Immature natural killer cell (primary cell): ENCODE measurements around the gene CALCOCO2. TPM values are rescaled to one million over a fixed set of nuclear protein-coding genes. Genes with fewer than 3 reads are reported as not detected.

ENCODE experiments used
- DNase-seq, 3 donors: peaks; one replicate each; pipeline ENCODE4 v3.0.0; 2022; ENCODE audit warnings: mixed read lengths in 1 of 3
- H3K27ac Mint-ChIP-seq, 6 donors: one replicate each; pipeline ENCODE4 v1.8.0; 2020; ENCODE audit warnings: mixed read lengths in 6 of 6, mild to moderate bottlenecking in 5 of 6, inconsistent platforms in 4 of 6, moderate library complexity in 3 of 6
- H3K27me3 Mint-ChIP-seq, 3 donors: one replicate each; pipeline ENCODE4 v1.8.0; 2020 to 2021; ENCODE audit warnings: low read depth in 3 of 3, mild to moderate bottlenecking in 3 of 3, mixed read lengths in 3 of 3, moderate library complexity in 3 of 3, inconsistent platforms in 1 of 3
- H3K36me3 Mint-ChIP-seq, 3 donors: one replicate each; pipeline ENCODE4 v1.8.0; 2020; ENCODE audit warnings: mixed read lengths in 3 of 3, inconsistent platforms in 2 of 3, mild to moderate bottlenecking in 2 of 3
- H3K4me1 Mint-ChIP-seq, 2 donors: one replicate each; pipeline ENCODE4 v1.8.0; 2020; ENCODE audit warnings: inconsistent platforms in 2 of 2, mild to moderate bottlenecking in 2 of 2, mixed read lengths in 2 of 2, moderate library complexity in 1 of 2
- H3K4me3 Mint-ChIP-seq, 5 donors: one replicate each; pipeline ENCODE4 v1.8.0; 2020; ENCODE audit warnings: mild to moderate bottlenecking in 5 of 5, mixed read lengths in 5 of 5, inconsistent platforms in 3 of 5, moderate library complexity in 3 of 5
- H3K9me3 Mint-ChIP-seq, 6 donors: one replicate each; pipeline ENCODE4 v1.8.0; 2020; ENCODE audit warnings: mild to moderate bottlenecking in 6 of 6, mixed read lengths in 6 of 6, inconsistent platforms in 4 of 6, moderate library complexity in 3 of 6
- polyA plus RNA-seq, 3 donors: library from polyadenylated mRNA; unstranded; fragments of 300-500 nt; fragmentation: Illumina TruSeq; gene quantifications; one replicate each; pipeline ENCODE4 v1.2.3, GENCODE V29; 2021

CALCOCO2 gene
- polyA plus RNA-seq, 3 donors from 2014 or later = 164 to 267 (median 199) TPM

GRCh38 chr17:48903401-48903800 lies 72.6 kb downstream of the CALCOCO2 start:
- peaks cover 8% of the 10 kb centered on the region in 2 donors for H3K4me1 Mint-ChIP-seq
- H3K9me3 Mint-ChIP-seq = no peaks in the 10 kb centered on the region
- peaks cover 5 to 8% (median 5%) of the 10 kb centered on the region in 3 donors for H3K27me3 Mint-ChIP-seq
- no peak overlapping the region for H3K27ac Mint-ChIP-seq
- H3K36me3 Mint-ChIP-seq = no peaks in the 10 kb centered on the region
- no peak for DNase-seq
- H3K4me3 Mint-ChIP-seq = no peak overlapping the region

- H3K4me3 Mint-ChIP-seq = no peak overlapping the region
- peaks cover 5 to 8% (median 5%) of the 10 kb centered on the region in 3 donors for H3K27me3 Mint-ChIP-seq
- H3K4me1 Mint-ChIP-seq = peaks cover 13 to 15% of the 10 kb centered on the region in 2 donors
- H3K9me3 Mint-ChIP-seq = no peaks in the 10 kb centered on the region
- no peak for DNase-seq
- H3K27ac Mint-ChIP-seq = no peak overlapping the region
- H3K36me3 Mint-ChIP-seq = no peaks in the 10 kb centered on the region
Observed at GRCh38 chr17:48904428-48904827, 73.6 kb downstream of the CALCOCO2 start.

DNA sequence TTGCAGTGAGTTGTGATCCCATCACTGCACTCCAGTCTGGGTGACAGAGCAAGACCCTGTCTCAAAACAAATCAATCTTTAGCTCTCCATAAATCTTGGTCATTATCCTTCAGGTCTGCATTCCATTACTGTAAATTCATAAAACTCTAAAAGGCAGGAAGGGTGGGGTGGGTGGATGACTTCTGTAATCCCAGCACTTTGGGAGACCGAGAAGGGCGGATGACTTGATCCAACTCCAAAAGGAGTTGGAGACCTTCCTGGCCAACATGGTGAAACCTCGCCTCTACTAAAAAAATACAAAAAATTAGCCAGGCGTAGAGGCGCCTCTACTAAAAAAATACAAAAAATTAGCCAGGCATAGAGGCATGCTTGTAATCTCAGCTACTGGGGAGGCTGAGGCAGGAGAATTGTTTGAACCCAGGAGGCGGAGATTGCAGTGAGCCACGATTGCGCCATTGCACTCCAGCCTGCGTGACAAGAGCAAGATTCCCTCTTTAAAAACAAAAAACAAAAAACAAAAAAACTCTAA lies 75.2 kb downstream of the CALCOCO2 start:
- Mint-ChIP-seq H3K27ac (no peak overlapping the region), H3K9me3 (no peaks in the 10 kb centered on the region), H3K4me3 (peak overlapping the region in 1 of 5 donors; percentile 59), H3K4me1 (peaks cover 29 to 31% of the 10 kb centered on the region in 2 donors), H3K27me3 (peaks cover 5 to 6% (median 5%) of the 10 kb centered on the region in 3 donors), H3K36me3 (no peaks in the 10 kb centered on the region)
- no peak for DNase-seq

GRCh38 chr17:48907713-48908046 lies 76.8 kb downstream of the CALCOCO2 start:
- H3K4me3 Mint-ChIP-seq = peak overlapping the region; percentile 94 to 98 (median 97)
- peaks cover 42 to 47% of the 10 kb centered on the region in 2 donors for H3K4me1 Mint-ChIP-seq
- H3K27me3 Mint-ChIP-seq = peaks cover 5 to 6% (median 5%) of the 10 kb centered on the region in 3 donors
- DNase-seq = no peak
- no peaks in the 10 kb centered on the region for H3K9me3 Mint-ChIP-seq
- peak overlapping the region; percentile 94 to 99 (median 98) for H3K27ac Mint-ChIP-seq
- H3K36me3 Mint-ChIP-seq = peaks cover 0 to 10% (median 7%) of the 10 kb centered on the region in 3 donors

DNA sequence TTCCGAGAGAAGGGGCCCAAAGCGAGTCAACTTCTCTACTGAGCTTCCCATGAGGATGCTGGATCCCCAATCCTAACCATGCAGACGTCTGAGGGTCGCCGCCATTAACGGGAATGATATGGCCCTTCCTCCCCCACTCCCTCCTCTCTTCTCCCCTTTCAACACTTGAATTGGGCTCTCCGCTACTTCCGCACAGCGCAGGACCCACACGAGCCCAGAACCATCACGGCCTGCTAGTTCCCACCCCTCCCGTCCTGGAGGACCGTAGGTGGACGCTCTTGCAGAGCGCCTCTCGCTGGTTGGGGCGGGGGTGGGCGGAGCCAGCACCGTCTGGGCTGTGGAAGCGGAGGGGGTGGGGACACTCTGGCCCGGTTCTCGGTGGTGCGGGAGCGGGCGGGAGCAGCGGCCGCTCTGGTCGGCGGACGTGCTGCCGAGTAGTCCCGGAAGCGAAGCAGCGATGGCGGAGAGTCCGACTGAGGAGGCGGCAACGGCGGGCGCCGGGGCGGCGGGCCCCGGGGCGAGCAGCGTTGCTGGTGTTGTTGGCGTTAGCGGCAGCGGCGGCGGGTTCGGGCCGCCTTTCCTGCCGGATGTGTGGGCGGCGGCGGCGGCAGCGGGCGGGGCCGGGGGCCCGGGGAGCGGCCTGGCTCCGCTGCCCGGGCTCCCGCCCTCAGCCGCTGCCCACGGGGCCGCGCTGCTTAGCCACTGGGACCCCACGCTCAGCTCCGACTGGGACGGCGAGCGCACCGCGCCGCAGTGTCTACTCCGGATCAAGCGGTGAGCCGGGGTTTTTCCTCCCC lies 77.4 kb downstream of the CALCOCO2 start, which contains the start of gene UBE2Z:
Gene UBE2Z, plus strand, starts transcription at position 361 of the 797 bp plus-strand sequence. Its CDS starts 97 bp downstream, at position 458.
- DNase-seq = peak; percentile 81 to 87 (median 86)
- peaks cover 46 to 52% of the 10 kb centered on the region in 2 donors for H3K4me1 Mint-ChIP-seq
- H3K9me3 Mint-ChIP-seq = no peaks in the 10 kb centered on the region
- peak within 1 kb of the TSS; percentile 94 to 99 (median 98) for H3K27ac Mint-ChIP-seq
- H3K27me3 Mint-ChIP-seq = peaks cover 4 to 6% (median 5%) of the 10 kb centered on the region in 3 donors
- peaks cover 0 to 10% (median 10%) of the 10 kb centered on the region in 3 donors for H3K36me3 Mint-ChIP-seq
- H3K4me3 Mint-ChIP-seq = peak within 1 kb of the TSS; percentile 94 to 98 (median 97)

GRCh38 chr17:48908853-48909394 lies 78.1 kb downstream of the CALCOCO2 start:
- peaks cover 0 to 13% (median 12%) of the 10 kb centered on the region in 3 donors for H3K36me3 Mint-ChIP-seq
- H3K9me3 Mint-ChIP-seq = no peaks in the 10 kb centered on the region
- H3K27me3 Mint-ChIP-seq = peaks cover 4 to 6% (median 5%) of the 10 kb centered on the region in 3 donors
- peak overlapping the region; percentile 94 to 98 (median 96) for H3K27ac Mint-ChIP-seq
- H3K4me3 Mint-ChIP-seq = peak overlapping the region; percentile 84 to 98 (median 89)
- H3K4me1 Mint-ChIP-seq = peaks cover 50 to 58% of the 10 kb centered on the region in 2 donors
- DNase-seq = peak; percentile 67 to 75 (median 68)

GRCh38 chr17:48909783-48910182 lies 78.9 kb downstream of the CALCOCO2 start:
- peaks cover 4 to 19% (median 17%) of the 10 kb centered on the region in 3 donors for H3K36me3 Mint-ChIP-seq
- DNase-seq = no peak
- H3K27me3 Mint-ChIP-seq = peaks cover 3 to 5% (median 4%) of the 10 kb centered on the region in 3 donors
- no peaks in the 10 kb centered on the region for H3K9me3 Mint-ChIP-seq
- H3K4me1 Mint-ChIP-seq = peaks cover 53 to 67% of the 10 kb centered on the region in 2 donors
- H3K4me3 Mint-ChIP-seq = peak overlapping the region; percentile 84 to 98 (median 89)
- H3K27ac Mint-ChIP-seq = peak overlapping the region; percentile 94 to 98 (median 96)

DNA sequence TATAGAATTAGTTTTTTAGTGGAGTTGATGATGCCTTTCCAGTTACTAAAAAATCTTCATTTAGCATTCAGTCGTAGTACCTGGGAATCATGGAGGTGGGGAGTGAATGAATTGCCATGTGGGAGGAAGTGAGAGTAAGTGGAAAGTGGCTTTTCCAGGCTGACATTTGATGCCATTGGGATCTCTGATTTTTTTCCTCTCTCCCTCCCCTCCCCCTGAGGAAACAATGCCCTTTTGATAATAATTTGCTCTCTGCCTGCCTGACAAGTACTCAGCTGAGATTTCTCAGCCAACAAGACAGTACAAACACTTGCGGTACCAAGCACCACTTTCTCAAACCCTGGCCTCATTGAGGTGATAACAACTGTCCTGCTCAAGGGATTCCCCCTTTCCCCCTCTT lies 79.5 kb downstream of the CALCOCO2 start:
- peaks cover 5 to 19% (median 18%) of the 10 kb centered on the region in 3 donors for H3K36me3 Mint-ChIP-seq
- no peak for DNase-seq
- peak overlapping the region; percentile 78 to 98 (median 94) for H3K27ac Mint-ChIP-seq
- H3K9me3 Mint-ChIP-seq = no peaks in the 10 kb centered on the region
- H3K4me1 Mint-ChIP-seq = peaks cover 56 to 73% of the 10 kb centered on the region in 2 donors
- peaks cover 3 to 5% (median 4%) of the 10 kb centered on the region in 3 donors for H3K27me3 Mint-ChIP-seq
- H3K4me3 Mint-ChIP-seq = peak overlapping the region; percentile 52 to 98 (median 64)

- no peak for DNase-seq
- Mint-ChIP-seq H3K36me3 (peaks cover 8 to 22% (median 21%) of the 10 kb centered on the region in 3 donors), H3K9me3 (no peaks in the 10 kb centered on the region), H3K27me3 (peaks cover 3 to 5% (median 4%) of the 10 kb centered on the region in 3 donors), H3K4me3 (no peak overlapping the region), H3K4me1 (peaks cover 61 to 86% of the 10 kb centered on the region in 2 donors), H3K27ac (peak overlapping the region in 2 of 6 donors; percentile 5 to 24)
Observed at GRCh38 chr17:48912476-48912875, 81.6 kb downstream of the CALCOCO2 start.

Other genes starting within 250 kb of the CALCOCO2 start
- under 1 TPM in 2 of 3 donors, not detected in 1; 0.26 to 0.45 TPM for gene HOXB3, start 240.8 kb upstream of the CALCOCO2 start, polyA plus RNA-seq
- gene HOXB5, start 237.3 kb upstream of the CALCOCO2 start, polyA plus RNA-seq = not detected
- not detected for gene HOXB6, start 226.0 kb upstream of the CALCOCO2 start, polyA plus RNA-seq
- 1 to 10 TPM in 2 of 3 donors, under 1 TPM in 1; 0.39 to 1.8 (median 1.5) TPM for gene HOXB7, start 220.0 kb upstream of the CALCOCO2 start, polyA plus RNA-seq
- not detected for gene HOXB8, start 215.7 kb upstream of the CALCOCO2 start, polyA plus RNA-seq
- not detected for gene HOXB9, start 204.7 kb upstream of the CALCOCO2 start, polyA plus RNA-seq
- not detected for gene PRAC1, start 108.5 kb upstream of the CALCOCO2 start, polyA plus RNA-seq
- gene PRAC2, start 107.8 kb upstream of the CALCOCO2 start, polyA plus RNA-seq = not detected
- not detected for gene HOXB13, start 102.3 kb upstream of the CALCOCO2 start, polyA plus RNA-seq
- gene TTLL6, start 13.8 kb upstream of the CALCOCO2 start, polyA plus RNA-seq = not detected
- gene ATP5MC1, start 61.8 kb downstream of the CALCOCO2 start, polyA plus RNA-seq = 100 to 1,000 TPM; 136 to 179 (median 160) TPM
- gene UBE2Z, start 77.4 kb downstream of the CALCOCO2 start, polyA plus RNA-seq = 10 to 100 TPM; 62.4 to 84.3 (median 65.3) TPM
- gene SNF8, start 113.8 kb downstream of the CALCOCO2 start, polyA plus RNA-seq = 100 to 1,000 TPM; 143 to 170 (median 148) TPM
- gene GIP, start 137.6 kb downstream of the CALCOCO2 start, polyA plus RNA-seq = not detected
- not detected for gene IGF2BP1, start 166.3 kb downstream of the CALCOCO2 start, polyA plus RNA-seq